Spleen (tissue), 11 donors: ENCODE data around the gene PTPDC1. TPM values are rescaled to one million over a fixed set of nuclear protein-coding genes. Genes with fewer than 3 reads are reported as not detected.
A peak's percentile ranks its signal among the peaks of the same experiment; 100 is the strongest.

ENCODE experiments used
- DNase-seq: peaks from one replicate; pipeline ENCODE4 v3.0.0-alpha.2; 2020
- H3K27ac ChIP-seq, 8 donors: fragments of 200-600 bp; sonication (generic) in 7 of 8; 1 replicate in 4 of 8; 2 replicates in 4 of 8; pipeline versions ENCODE4 v1.5.0 to v1.8.0; 2016 to 2021; ENCODE audit warnings: inconsistent platforms in 4 of 8, mild to moderate bottlenecking in 4 of 8, moderate library complexity in 1 of 8
- H3K27me3 ChIP-seq, 7 donors: fragments of 200-600 bp; sonication (generic) in 6 of 7; replicated peaks in 1 of 7; 1 replicate in 4 of 7; 2 replicates in 3 of 7; pipeline versions ENCODE4 v1.5.0 to v1.8.0; 2016 to 2021; ENCODE audit warnings: inconsistent platforms in 3 of 7, mild to moderate bottlenecking in 1 of 7
- H3K36me3 ChIP-seq, 6 donors: fragments of 200-600 bp; sonication (generic) in 5 of 6; 1 replicate in 4 of 6; 2 replicates in 2 of 6; pipeline versions ENCODE4 v1.5.0 to v1.8.0; 2016 to 2021; ENCODE audit warnings: inconsistent platforms in 2 of 6
- H3K4me1 ChIP-seq, 6 donors: fragments of 200-600 bp; sonication (generic) in 5 of 6; 1 replicate in 3 of 6; 2 replicates in 3 of 6; pipeline versions ENCODE4 v1.5.0 to v1.8.0; 2016 to 2021; ENCODE audit warnings: inconsistent platforms in 3 of 6
- H3K4me3 ChIP-seq, 8 donors: fragments of 200-600 bp; sonication (generic) in 7 of 8; 1 replicate in 4 of 8; 2 replicates in 4 of 8; pipeline versions ENCODE4 v1.5.0 to v1.8.0; 2016 to 2021; ENCODE audit warnings: inconsistent platforms in 4 of 8, mild to moderate bottlenecking in 4 of 8, moderate library complexity in 2 of 8
- H3K9me3 ChIP-seq, 8 donors: fragments of 200-600 bp; sonication (generic) in 7 of 8; 1 replicate in 4 of 8; 2 replicates in 4 of 8; pipeline versions ENCODE4 v1.5.0 to v1.8.0; 2016 to 2021; ENCODE audit warnings: inconsistent platforms in 4 of 8
- CTCF ChIP-seq, 11 experiments: fragments of 200-600 bp in 7 of 11; fragments of 450-650 bp in 4 of 11; sonication (generic) in 4 of 11; IDR thresholded peaks in 8 of 11; conservative IDR thresholded peaks in 3 of 11; 1 replicate in 7 of 11; 2 replicates in 4 of 11; pipeline versions ENCODE4 v1.4.0 to v1.8.0; 2016 to 2021; ENCODE audit warnings: antibody characterized with exemption in 11 of 11, inconsistent platforms in 4 of 11, mild to moderate bottlenecking in 1 of 11
- POLR2A ChIP-seq, 3 donors: fragments of 450-650 bp; IDR thresholded peaks; one replicate each; pipeline ENCODE4 v1.5.1; 2017; ENCODE audit warnings: antibody characterized with exemption in 3 of 3, mild to moderate bottlenecking in 1 of 3
- POLR2AphosphoS5 ChIP-seq, 3 donors: sonication (generic); formaldehyde crosslinking; IDR thresholded peaks; one replicate each; pipeline ENCODE4 v1.5.1; 2017; ENCODE audit warnings: antibody characterized with exemption in 3 of 3
- WGBS, 5 donors: extraction: QIAGEN DNeasy Blood & Tissue Kit in 3 of 5; methylation state at CpG; one replicate each; pipeline versions ENCODE4 v1.1.5 to v1.1.7; 2013 to 2018; 5-methylcytosine and 5-hydroxymethylcytosine counted together
- intact Hi-C: fragments of 100-400 bp; cut with DNase I; formaldehyde crosslinking; loops from one replicate; pipeline ENCODE4 v1.15.0; 2023; ENCODE audit warnings: low total_unique reads
- polyA plus RNA-seq, 3 donors: library from polyadenylated mRNA; stranded (reverse); fragments of 200-250 nt; gene quantifications; one replicate each; pipeline ENCODE4 v1.2.1, GENCODE V29; 2013
- total RNA-seq, 7 donors: library from RNA; depleted of rRNA in 3 of 7; stranded (reverse); fragments of >200 nt in 3 of 7; fragmentation: NEBNext Ultra II Directional in 4 of 7; extraction: Animal tissue kit (Norgen Biotek cat#: 25700) in 4 of 7; gene quantifications; one replicate each; pipeline versions ENCODE4 v1.1.0 to v1.2.1, GENCODE V29; 2016 to 2021
- donor health status: healthy with polysubstance abuse.
- donor health status: DM: no; HTN: no; CAD: no; lungs with moderate emphysema.
- donor health status: DM: no; HTN: no; CAD: no.
- donor health status: Bipolar disorder and iron deficiency.
- donor health status: healthy.
- donor health status: DM: no; HTN: no; CAD: no.
- donor health status: DM: yes; HTN: yes; CAD: no.

The PTPDC1 gene
- total and polyA plus RNA-seq, 10 donors, result 1.9 to 10.5 (median 6.0) TPM

DNA sequence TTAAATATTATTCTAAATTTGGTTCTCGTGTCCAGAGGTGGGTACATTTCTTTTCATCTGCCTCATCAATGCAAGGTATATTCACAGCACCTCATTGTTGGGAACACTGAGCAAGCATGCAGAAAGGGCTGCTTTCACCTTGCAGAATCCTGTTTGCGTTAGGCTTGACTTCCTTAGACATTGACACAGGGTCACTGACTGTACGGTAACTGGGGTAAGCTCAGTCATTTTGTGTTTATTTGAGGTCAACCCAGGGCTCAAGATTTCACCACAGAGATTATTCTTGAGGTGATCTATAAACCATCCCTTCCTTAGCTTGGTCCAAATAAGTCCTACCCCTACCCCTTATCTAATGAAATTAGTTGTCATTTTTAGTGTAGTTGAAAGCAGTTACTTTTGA is 1.7 kb upstream of the PTPDC1 start:
- WGBS, 5 donors, result 68 to 79% (median 74%) methylated on average over 3 of the region's 3 CpGs
- H3K4me3 ChIP-seq, result no peak overlapping the region
- no peaks in the 10 kb centered on the region for H3K27me3 ChIP-seq
- intact Hi-C loops, result no loop called here
- no peak for DNase-seq
- peak overlapping the region in 1 of 8 donors; percentile 6 for H3K27ac ChIP-seq
- H3K4me1 ChIP-seq, result peaks cover 0 to 17% (median 0%) of the 10 kb centered on the region in 6 donors
- no peaks in the 10 kb centered on the region for H3K9me3 ChIP-seq
- H3K36me3 ChIP-seq, result no peaks in the 10 kb centered on the region
- no peak for TF ChIP-seq CTCF (IDR thresholded peaks at IDR 0.05 in 8 of 11, conservative IDR thresholded peaks at IDR 0.05 in 3 of 11)
- no peak for TF ChIP-seq POLR2AphosphoS5 (IDR thresholded peaks at IDR 0.05)
- no peak for TF ChIP-seq POLR2A (IDR thresholded peaks at IDR 0.05)

- WGBS, 5 donors, result 63 to 90% (median 86%) methylated on average over 1 of the region's 1 CpG
- Histone ChIP-seq H3K4me1 (peaks cover 0 to 17% (median 0%) of the 10 kb centered on the region in 6 donors), H3K36me3 (no peaks in the 10 kb centered on the region), H3K9me3 (no peaks in the 10 kb centered on the region), H3K4me3 (no peak overlapping the region), H3K27me3 (no peaks in the 10 kb centered on the region), H3K27ac (peak overlapping the region in 2 of 8 donors; percentile 3 to 6)
- no peak for DNase-seq
- intact Hi-C loops, result no loop called here
- no peak for TF ChIP-seq CTCF (IDR thresholded peaks at IDR 0.05 in 8 of 11, conservative IDR thresholded peaks at IDR 0.05 in 3 of 11)
- no peak for TF ChIP-seq POLR2AphosphoS5 (IDR thresholded peaks at IDR 0.05)
- TF ChIP-seq POLR2A (IDR thresholded peaks at IDR 0.05), result no peak
These were observed 1.3 kb upstream of the PTPDC1 start for GRCh38 chr9:94082956-94083355.

DNA sequence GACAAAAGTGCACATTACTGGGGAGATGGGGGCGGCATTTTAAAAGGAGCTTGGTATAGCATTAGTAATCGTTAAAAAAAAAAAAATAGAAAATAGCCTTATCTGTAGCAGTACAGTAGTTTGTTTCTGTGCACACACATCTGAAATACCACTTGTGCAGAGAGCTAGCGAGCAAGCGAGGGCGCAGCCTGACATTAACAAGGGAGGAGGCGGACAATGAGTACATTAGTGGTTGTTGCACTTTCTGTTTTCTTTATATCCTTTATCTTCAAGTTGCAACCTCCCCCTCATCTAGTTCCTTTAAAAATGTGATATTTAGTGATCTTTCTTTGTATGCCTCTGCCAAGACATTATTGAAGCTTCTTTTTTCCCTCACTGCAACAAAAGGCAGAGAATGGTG is 880 bp upstream of the PTPDC1 start:
- H3K27me3 ChIP-seq, result no peaks in the 10 kb centered on the region
- intact Hi-C loops, result no loop called here
- no peak overlapping the region for H3K4me3 ChIP-seq
- DNase-seq, result no peak
- TF ChIP-seq CTCF (IDR thresholded peaks at IDR 0.05 in 8 of 11, conservative IDR thresholded peaks at IDR 0.05 in 3 of 11) (no peak), POLR2AphosphoS5 (IDR thresholded peaks at IDR 0.05) (no peak), POLR2A (IDR thresholded peaks at IDR 0.05) (no peak)
- H3K4me1 ChIP-seq, result peaks cover 0 to 17% (median 0%) of the 10 kb centered on the region in 6 donors
- H3K36me3 ChIP-seq, result peaks cover 0 to 4% (median 0%) of the 10 kb centered on the region in 6 donors
- no peaks in the 10 kb centered on the region for H3K9me3 ChIP-seq
- peak overlapping the region in 2 of 8 donors; percentile 3 to 6 for H3K27ac ChIP-seq
- 83 to 89% (median 86%) methylated on average over 6 of the region's 6 CpGs for WGBS, 5 donors

DNA sequence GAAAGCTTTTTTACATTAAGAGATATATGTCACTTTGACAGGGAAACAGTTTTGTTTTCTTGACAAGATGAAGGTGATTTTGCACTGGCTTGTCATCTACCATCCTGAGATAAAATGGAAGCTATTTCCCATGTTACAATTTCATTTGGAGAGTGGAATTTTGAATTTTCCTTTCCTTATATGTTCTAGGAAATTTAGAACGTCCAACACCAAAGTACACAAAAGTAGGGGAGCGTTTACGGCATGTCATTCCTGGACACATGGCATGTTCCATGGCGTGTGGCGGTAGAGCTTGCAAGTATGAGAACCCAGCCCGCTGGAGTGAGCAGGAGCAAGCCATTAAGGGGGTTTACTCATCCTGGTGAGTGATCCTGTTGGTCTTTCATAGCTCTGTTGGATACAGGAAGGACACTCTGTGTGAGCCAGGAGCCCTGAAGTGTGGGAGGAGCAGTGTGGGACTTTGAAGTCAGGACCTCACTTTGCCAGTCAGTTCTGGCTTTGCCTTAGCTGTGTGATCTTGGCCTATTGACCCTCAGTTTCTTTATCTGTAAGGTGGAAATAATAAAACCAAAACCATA is 887 bp downstream of the PTPDC1 start:
- Histone ChIP-seq H3K36me3 (peaks cover 0 to 7% (median 0%) of the 10 kb centered on the region in 6 donors), H3K4me1 (peaks cover 0 to 17% (median 0%) of the 10 kb centered on the region in 6 donors), H3K9me3 (no peaks in the 10 kb centered on the region), H3K27ac (no peak overlapping the region), H3K27me3 (no peaks in the 10 kb centered on the region), H3K4me3 (no peak overlapping the region)
- DNase-seq, result no peak
- intact Hi-C loops, result no loop called here
- TF ChIP-seq POLR2AphosphoS5 (IDR thresholded peaks at IDR 0.05), result no peak
- no peak for TF ChIP-seq POLR2A (IDR thresholded peaks at IDR 0.05)
- TF ChIP-seq CTCF (IDR thresholded peaks at IDR 0.05 in 8 of 11, conservative IDR thresholded peaks at IDR 0.05 in 3 of 11), result no peak
- WGBS, 5 donors, result 94 to 98% (median 95%) methylated on average over 6 of the region's 6 CpGs
